NT2/D1 (cell line): ENCODE measurements around the gene RAB37.

Experiments used
- SUZ12 ChIP-seq: IDR thresholded peaks from 2 replicates; pipeline ENCODE4 v1.6.1; 2011; ENCODE audit not compliant: insufficient read length, insufficient read depth; ENCODE audit errors: extremely low read depth
- ZNF274 ChIP-seq: IDR thresholded peaks from 2 replicates; pipeline ENCODE4 v1.6.1; 2011; ENCODE audit warnings: mild to moderate bottlenecking, low read depth, low read length

DNA sequence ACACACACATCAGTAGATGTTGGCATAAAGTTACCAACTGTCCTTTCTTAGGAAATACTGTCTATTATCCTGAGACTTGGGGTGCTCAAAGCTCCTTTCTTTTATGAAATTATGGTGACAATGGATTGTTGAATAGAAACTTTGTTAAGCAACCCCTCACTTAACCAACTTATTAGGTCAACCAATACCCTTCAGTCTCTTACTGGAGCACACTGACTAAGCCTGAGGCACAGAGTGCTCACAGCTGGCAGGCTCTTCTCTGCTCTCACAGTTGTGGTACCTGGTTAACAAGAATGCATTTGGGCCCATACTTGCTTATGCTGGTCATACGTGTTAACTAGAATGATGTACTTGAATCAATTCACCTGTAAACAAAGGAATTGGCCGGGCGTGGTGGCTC, 49.2 kb upstream of the RAB37 start:
- TF ChIP-seq ZNF274 (no peak), SUZ12 (no peak)
